A549 (cell line): ENCODE measurements around the gene BDNF. TPM values are rescaled to one million over a fixed set of nuclear protein-coding genes. Genes with fewer than 3 reads are reported as not detected.
A peak's percentile ranks its signal among the peaks of the same experiment; 100 is the strongest.

Experiments used
- CBX2 ChIP-seq: fragments of 200-600 bp; sonication (generic); IDR thresholded peaks from 2 replicates; pipeline ENCODE4 v1.6.1; 2016; ENCODE audit warnings: low read depth, mild to moderate bottlenecking, borderline replicate concordance
- CBX8 ChIP-seq: fragments of 200-600 bp; sonication (generic); IDR thresholded peaks from 2 replicates; pipeline ENCODE4 v1.6.1; 2016
- CHD2 ChIP-seq: fragments of 150-350 bp; IDR thresholded peaks from 2 replicates; pipeline ENCODE4 v1.6.1; 2014; ENCODE audit warnings: low read length; ENCODE audit not compliant: partially characterized antibody
- CHD4 ChIP-seq: fragments of 200-600 bp; sonication (generic); IDR thresholded peaks from 2 replicates; pipeline ENCODE4 v1.6.1; 2016; ENCODE audit warnings: antibody characterized with exemption, mild to moderate bottlenecking, borderline replicate concordance
- EHMT2 ChIP-seq: fragments of 200-600 bp; sonication (generic); IDR thresholded peaks from 2 replicates; pipeline ENCODE4 v1.6.1; 2016; ENCODE audit warnings: antibody characterized with exemption, low read depth, mild to moderate bottlenecking, moderate library complexity
- EP300 ChIP-seq, 2 experiments: fragments of >200 bp; sonication (Bioruptor Twin); formaldehyde crosslinking; IDR thresholded peaks; 2 replicates in 1 of 2; 3 replicates in 1 of 2; pipeline ENCODE4 v1.6.1; 2016 to 2017
- FOSB ChIP-seq: fragments of 250-450 bp; sonication (Bioruptor Pico); IDR thresholded peaks from 2 replicates; pipeline ENCODE4 v1.5.0; 2020; ENCODE audit warnings: mild to moderate bottlenecking, moderate library complexity
- FOSL2 ChIP-seq, 2 experiments: fragments of 450-650 bp in 1 of 2; fragments of >200 bp in 1 of 2; sonication (Bioruptor Twin) in 1 of 2; formaldehyde crosslinking; IDR thresholded peaks; 2 replicates each; pipeline versions ENCODE4 v1.5.0 to v1.6.1; 2016 to 2020; ENCODE audit warnings: mild to moderate bottlenecking in 1 of 2, moderate library complexity in 1 of 2
- GATA3 ChIP-seq: IDR thresholded peaks from 2 replicates; pipeline ENCODE4 v1.6.1; 2012; ENCODE audit warnings: borderline replicate concordance
- HOXA7 ChIP-seq: fragments of 250-450 bp; sonication (Bioruptor Pico); IDR thresholded peaks from 2 replicates; pipeline ENCODE4 v1.5.0; 2020; ENCODE audit warnings: mild to moderate bottlenecking, moderate library complexity
- HOXB13 ChIP-seq: fragments of 250-450 bp; sonication (Bioruptor Pico); IDR thresholded peaks from 2 replicates; pipeline ENCODE4 v1.5.0; 2020; ENCODE audit warnings: low read depth, mild to moderate bottlenecking, moderate library complexity
- HOXB5 ChIP-seq: fragments of 250-450 bp; sonication (Bioruptor Pico); IDR thresholded peaks from 2 replicates; pipeline ENCODE4 v1.5.0; 2020; ENCODE audit warnings: mild to moderate bottlenecking, moderate library complexity
- JUN ChIP-seq, 2 experiments: fragments of >200 bp; sonication (Bioruptor Twin); formaldehyde crosslinking; IDR thresholded peaks; 2 replicates in 1 of 2; 3 replicates in 1 of 2; pipeline ENCODE4 v1.6.1; 2016 to 2017
- KDM1A ChIP-seq: fragments of 200-600 bp; sonication (generic); IDR thresholded peaks from 2 replicates; pipeline ENCODE4 v1.6.1; 2016; ENCODE audit warnings: low read depth, mild to moderate bottlenecking
- MAFK ChIP-seq: fragments of 450-650 bp; IDR thresholded peaks from 2 replicates; pipeline ENCODE4 v1.6.1; 2014; ENCODE audit not compliant: partially characterized antibody
- MAZ ChIP-seq: fragments of 150-350 bp; IDR thresholded peaks from 2 replicates; pipeline ENCODE4 v1.6.1; 2014; ENCODE audit warnings: antibody characterized with exemption, low read depth, low read length, borderline replicate concordance
- MYC ChIP-seq: IDR thresholded peaks from 2 replicates; pipeline ENCODE4 v1.6.1; 2012; ENCODE audit warnings: mild to moderate bottlenecking, inconsistent platforms, low read length, improper control_type of control experiment, borderline replicate concordance
- NFE2L2 ChIP-seq: fragments of 150-350 bp; conservative IDR thresholded peaks from 2 replicates; pipeline ENCODE4 v1.6.1; 2014; ENCODE audit warnings: low read length
- NPAS2 ChIP-seq: fragments of 250-450 bp; sonication (Bioruptor Pico); IDR thresholded peaks from 2 replicates; pipeline ENCODE4 v1.8.0; 2022; ENCODE audit warnings: mild to moderate bottlenecking, moderate library complexity, borderline replicate concordance
- PHF8 ChIP-seq: fragments of 200-600 bp; sonication (generic); IDR thresholded peaks from 2 replicates; pipeline ENCODE4 v1.6.1; 2016; ENCODE audit warnings: low read depth, mild to moderate bottlenecking, antibody characterized with exemption, moderate library complexity, borderline replicate concordance
- POLR2A ChIP-seq: IDR thresholded peaks from 2 replicates; pipeline ENCODE4 v1.6.1; 2012; ENCODE audit warnings: mild to moderate bottlenecking, low read length
- RARB ChIP-seq: fragments of 250-450 bp; sonication (Bioruptor Pico); IDR thresholded peaks from 2 replicates; pipeline ENCODE4 v1.8.0; 2021; ENCODE audit warnings: mild to moderate bottlenecking, moderate library complexity
- RNF2 ChIP-seq: fragments of 200-600 bp; sonication (generic); IDR thresholded peaks from 2 replicates; pipeline ENCODE4 v1.6.1; 2016; ENCODE audit warnings: low read depth, mild to moderate bottlenecking, antibody characterized with exemption, moderate library complexity, borderline replicate concordance
- SMC3 ChIP-seq: fragments of >200 bp; sonication (Bioruptor Twin); formaldehyde crosslinking; IDR thresholded peaks from 3 replicates; pipeline ENCODE4 v1.6.1; 2018; ENCODE audit warnings: inconsistent platforms
- SREBF2 ChIP-seq: fragments of 450-650 bp; IDR thresholded peaks from 2 replicates; pipeline ENCODE4 v1.6.1; 2014; ENCODE audit warnings: mild to moderate bottlenecking, moderate library complexity
- TFCP2L1 ChIP-seq: fragments of 250-450 bp; sonication (Bioruptor Pico); IDR thresholded peaks from 2 replicates; pipeline ENCODE4 v1.5.0; 2021; ENCODE audit warnings: mild to moderate bottlenecking
- ZC3H11A ChIP-seq: fragments of 450-650 bp; IDR thresholded peaks from 2 replicates; pipeline ENCODE4 v1.6.1; 2014; ENCODE audit warnings: antibody characterized with exemption, mild to moderate bottlenecking
- ZFP36 ChIP-seq: fragments of 450-650 bp; IDR thresholded peaks from 2 replicates; pipeline ENCODE4 v1.6.1; 2014; ENCODE audit warnings: borderline replicate concordance; ENCODE audit not compliant: partially characterized antibody
- ZNF302 ChIP-seq: fragments of 250-450 bp; sonication (Bioruptor Pico); IDR thresholded peaks from 2 replicates; pipeline ENCODE4 v1.9.0; 2021; ENCODE audit warnings: inconsistent platforms, mild to moderate bottlenecking, moderate library complexity
- ZSCAN20 ChIP-seq: fragments of 250-450 bp; sonication (Bioruptor Pico); IDR thresholded peaks from 2 replicates; pipeline ENCODE4 v1.8.0; 2022; ENCODE audit warnings: mild to moderate bottlenecking, moderate library complexity
- polyA plus RNA-seq, 4 experiments: library from polyadenylated mRNA; depleted of rRNA in 3 of 4; stranded (reverse); fragments of >200 nt; fragmentation: RNase III in 1 of 4; extraction: RNeasy Plus Mini Kit Qiagen cat#74134 plus additional on column Dnase treatment in 1 of 4; gene quantifications; 2 replicates in 3 of 4; 3 replicates in 1 of 4; pipeline ENCODE4 v1.2.3, GENCODE V29; 2011 to 2017
- TF ChIP-seq, protein P1 (sequence below): fragments of 200-600 bp; sonication (generic); IDR thresholded peaks from 2 replicates; pipeline ENCODE4 v1.6.1; 2016; ENCODE audit warnings: antibody characterized with exemption, mild to moderate bottlenecking, moderate library complexity
- TF ChIP-seq, protein P2 (sequence below): fragments of 150-350 bp; IDR thresholded peaks from 2 replicates; pipeline ENCODE4 v1.6.1; 2014; ENCODE audit warnings: low read depth, mild to moderate bottlenecking, low read length
- TF ChIP-seq, protein P3 (sequence below): fragments of 250-450 bp; sonication (Bioruptor Pico); IDR thresholded peaks from 2 replicates; pipeline ENCODE4 v1.5.0; 2020; ENCODE audit warnings: low read depth, mild to moderate bottlenecking, moderate library complexity
- TF ChIP-seq, protein P4 (sequence below): IDR thresholded peaks from 2 replicates; pipeline ENCODE4 v1.6.1; 2012
- TF ChIP-seq, protein P5 (sequence below): fragments of 450-650 bp; IDR thresholded peaks from 2 replicates; pipeline ENCODE4 v1.6.1; 2014; ENCODE audit warnings: antibody characterized with exemption
- TF ChIP-seq, protein P6 (sequence below): IDR thresholded peaks from 2 replicates; pipeline ENCODE4 v1.6.1; 2012
- TF ChIP-seq, protein P7 (sequence below): fragments of >200 bp; sonication (Bioruptor Twin); formaldehyde crosslinking; IDR thresholded peaks from 2 replicates; pipeline ENCODE4 v1.6.1; 2016

Gene BDNF
- polyA plus RNA-seq, 2 of the 4 experiments (the other 2 are of a cell fraction): 16.4 to 33.7 TPM

DNA sequence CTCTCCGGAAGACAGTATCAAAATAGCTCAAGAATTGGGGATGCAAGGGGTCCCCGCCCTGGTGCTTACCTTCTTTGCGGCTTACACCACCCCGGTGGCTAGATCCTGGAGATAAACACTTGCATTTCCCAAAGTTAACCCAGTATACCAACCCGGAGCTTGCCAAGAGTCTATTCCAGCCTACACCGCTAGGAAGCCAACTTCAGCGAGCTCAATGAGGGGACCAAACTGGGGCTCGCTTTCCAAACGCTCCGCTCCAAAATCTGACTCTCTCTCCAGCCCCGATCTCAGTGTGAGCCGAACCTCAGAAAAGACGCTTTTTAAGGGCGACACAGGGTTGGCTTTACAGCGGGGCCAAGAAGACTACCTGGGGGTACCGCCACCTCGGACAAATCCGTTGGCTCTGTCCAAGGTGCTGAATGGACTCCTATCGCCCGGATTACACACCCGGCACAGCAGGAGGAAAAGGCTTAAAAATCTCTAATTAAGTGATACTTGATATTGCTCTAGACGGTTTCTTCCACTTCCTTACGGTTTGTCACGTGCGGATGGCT lies 20.1 kb upstream of the BDNF start (continued):
- TF ChIP-seq, protein P1, sequence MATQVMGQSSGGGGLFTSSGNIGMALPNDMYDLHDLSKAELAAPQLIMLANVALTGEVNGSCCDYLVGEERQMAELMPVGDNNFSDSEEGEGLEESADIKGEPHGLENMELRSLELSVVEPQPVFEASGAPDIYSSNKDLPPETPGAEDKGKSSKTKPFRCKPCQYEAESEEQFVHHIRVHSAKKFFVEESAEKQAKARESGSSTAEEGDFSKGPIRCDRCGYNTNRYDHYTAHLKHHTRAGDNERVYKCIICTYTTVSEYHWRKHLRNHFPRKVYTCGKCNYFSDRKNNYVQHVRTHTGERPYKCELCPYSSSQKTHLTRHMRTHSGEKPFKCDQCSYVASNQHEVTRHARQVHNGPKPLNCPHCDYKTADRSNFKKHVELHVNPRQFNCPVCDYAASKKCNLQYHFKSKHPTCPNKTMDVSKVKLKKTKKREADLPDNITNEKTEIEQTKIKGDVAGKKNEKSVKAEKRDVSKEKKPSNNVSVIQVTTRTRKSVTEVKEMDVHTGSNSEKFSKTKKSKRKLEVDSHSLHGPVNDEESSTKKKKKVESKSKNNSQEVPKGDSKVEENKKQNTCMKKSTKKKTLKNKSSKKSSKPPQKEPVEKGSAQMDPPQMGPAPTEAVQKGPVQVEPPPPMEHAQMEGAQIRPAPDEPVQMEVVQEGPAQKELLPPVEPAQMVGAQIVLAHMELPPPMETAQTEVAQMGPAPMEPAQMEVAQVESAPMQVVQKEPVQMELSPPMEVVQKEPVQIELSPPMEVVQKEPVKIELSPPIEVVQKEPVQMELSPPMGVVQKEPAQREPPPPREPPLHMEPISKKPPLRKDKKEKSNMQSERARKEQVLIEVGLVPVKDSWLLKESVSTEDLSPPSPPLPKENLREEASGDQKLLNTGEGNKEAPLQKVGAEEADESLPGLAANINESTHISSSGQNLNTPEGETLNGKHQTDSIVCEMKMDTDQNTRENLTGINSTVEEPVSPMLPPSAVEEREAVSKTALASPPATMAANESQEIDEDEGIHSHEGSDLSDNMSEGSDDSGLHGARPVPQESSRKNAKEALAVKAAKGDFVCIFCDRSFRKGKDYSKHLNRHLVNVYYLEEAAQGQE: peak; percentile 99
- no peak for TF ChIP-seq CHD4
- TF ChIP-seq, protein P2, sequence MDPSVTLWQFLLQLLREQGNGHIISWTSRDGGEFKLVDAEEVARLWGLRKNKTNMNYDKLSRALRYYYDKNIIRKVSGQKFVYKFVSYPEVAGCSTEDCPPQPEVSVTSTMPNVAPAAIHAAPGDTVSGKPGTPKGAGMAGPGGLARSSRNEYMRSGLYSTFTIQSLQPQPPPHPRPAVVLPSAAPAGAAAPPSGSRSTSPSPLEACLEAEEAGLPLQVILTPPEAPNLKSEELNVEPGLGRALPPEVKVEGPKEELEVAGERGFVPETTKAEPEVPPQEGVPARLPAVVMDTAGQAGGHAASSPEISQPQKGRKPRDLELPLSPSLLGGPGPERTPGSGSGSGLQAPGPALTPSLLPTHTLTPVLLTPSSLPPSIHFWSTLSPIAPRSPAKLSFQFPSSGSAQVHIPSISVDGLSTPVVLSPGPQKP: no peak
- peak; percentile 100 for TF ChIP-seq EHMT2
- TF ChIP-seq SREBF2: no peak
- peak; percentile 87; the same call in 1 of the 2 replicates for TF ChIP-seq ZNF302 (CRISPR knock-in tag)
- no peak for TF ChIP-seq HOXA7
- TF ChIP-seq, protein P3, sequence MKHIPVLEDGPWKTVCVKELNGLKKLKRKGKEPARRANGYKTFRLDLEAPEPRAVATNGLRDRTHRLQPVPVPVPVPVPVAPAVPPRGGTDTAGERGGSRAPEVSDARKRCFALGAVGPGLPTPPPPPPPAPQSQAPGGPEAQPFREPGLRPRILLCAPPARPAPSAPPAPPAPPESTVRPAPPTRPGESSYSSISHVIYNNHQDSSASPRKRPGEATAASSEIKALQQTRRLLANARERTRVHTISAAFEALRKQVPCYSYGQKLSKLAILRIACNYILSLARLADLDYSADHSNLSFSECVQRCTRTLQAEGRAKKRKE: 0 out of 2 replicates have a peak, but pooled peaks have one; percentile 41
- TF ChIP-seq TFCP2L1 (CRISPR knock-in tag): no peak
- TF ChIP-seq, protein P4, sequence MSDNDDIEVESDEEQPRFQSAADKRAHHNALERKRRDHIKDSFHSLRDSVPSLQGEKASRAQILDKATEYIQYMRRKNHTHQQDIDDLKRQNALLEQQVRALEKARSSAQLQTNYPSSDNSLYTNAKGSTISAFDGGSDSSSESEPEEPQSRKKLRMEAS: no peak
- no peak for TF ChIP-seq PHF8
- TF ChIP-seq FOSL2 (IDR thresholded peaks at IDR 0.05): no peak
- no peak for TF ChIP-seq FOSL2 (CRISPR knock-in tag; IDR thresholded peaks at IDR 0.05)
- no peak for TF ChIP-seq JUN (IDR thresholded peaks at IDR 0.05)
- TF ChIP-seq CBX8: no peak
- TF ChIP-seq HOXB13: peak; percentile 97
- no peak for TF ChIP-seq CBX2
- TF ChIP-seq FOSB (CRISPR knock-in tag): 0 out of 2 replicates have a peak, but pooled peaks have one; percentile 33
- no peak for TF ChIP-seq ZFP36
- TF ChIP-seq MAFK: no peak
- no peak for TF ChIP-seq RARB
- no peak for TF ChIP-seq RNF2
- peak; percentile 84; the same call in 1 of the 2 replicates for TF ChIP-seq HOXB5 (CRISPR knock-in tag)
- no peak for TF ChIP-seq KDM1A
- TF ChIP-seq POLR2A: no peak
- TF ChIP-seq SMC3: no peak
- TF ChIP-seq, protein P5, sequence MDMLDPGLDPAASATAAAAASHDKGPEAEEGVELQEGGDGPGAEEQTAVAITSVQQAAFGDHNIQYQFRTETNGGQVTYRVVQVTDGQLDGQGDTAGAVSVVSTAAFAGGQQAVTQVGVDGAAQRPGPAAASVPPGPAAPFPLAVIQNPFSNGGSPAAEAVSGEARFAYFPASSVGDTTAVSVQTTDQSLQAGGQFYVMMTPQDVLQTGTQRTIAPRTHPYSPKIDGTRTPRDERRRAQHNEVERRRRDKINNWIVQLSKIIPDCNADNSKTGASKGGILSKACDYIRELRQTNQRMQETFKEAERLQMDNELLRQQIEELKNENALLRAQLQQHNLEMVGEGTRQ: no peak
- TF ChIP-seq CHD2: no peak
- no peak for TF ChIP-seq NPAS2
- no peak for TF ChIP-seq MAZ
- TF ChIP-seq GATA3: no peak; the same call in 1 of the 2 replicates
- no peak for TF ChIP-seq ZC3H11A
- no peak for TF ChIP-seq NFE2L2
- TF ChIP-seq, protein P6, sequence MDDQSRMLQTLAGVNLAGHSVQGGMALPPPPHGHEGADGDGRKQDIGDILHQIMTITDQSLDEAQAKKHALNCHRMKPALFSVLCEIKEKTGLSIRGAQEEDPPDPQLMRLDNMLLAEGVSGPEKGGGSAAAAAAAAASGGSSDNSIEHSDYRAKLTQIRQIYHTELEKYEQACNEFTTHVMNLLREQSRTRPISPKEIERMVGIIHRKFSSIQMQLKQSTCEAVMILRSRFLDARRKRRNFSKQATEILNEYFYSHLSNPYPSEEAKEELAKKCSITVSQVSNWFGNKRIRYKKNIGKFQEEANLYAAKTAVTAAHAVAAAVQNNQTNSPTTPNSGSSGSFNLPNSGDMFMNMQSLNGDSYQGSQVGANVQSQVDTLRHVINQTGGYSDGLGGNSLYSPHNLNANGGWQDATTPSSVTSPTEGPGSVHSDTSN: no peak
- TF ChIP-seq, protein P7, sequence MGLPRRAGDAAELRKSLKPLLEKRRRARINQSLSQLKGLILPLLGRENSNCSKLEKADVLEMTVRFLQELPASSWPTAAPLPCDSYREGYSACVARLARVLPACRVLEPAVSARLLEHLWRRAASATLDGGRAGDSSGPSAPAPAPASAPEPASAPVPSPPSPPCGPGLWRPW: no peak
- TF ChIP-seq EP300 (IDR thresholded peaks at IDR 0.05): no peak
- no peak for TF ChIP-seq MYC
- TF ChIP-seq ZSCAN20: peak; percentile 93
